Measurements from ENCODE around the gene MVB12B. TPM values are rescaled to one million over a fixed set of nuclear protein-coding genes. Genes with fewer than 3 reads are reported as not detected.
A peak's percentile ranks its signal among the peaks of the same experiment; 100 is the strongest.

The MVB12B gene
- total RNA-seq, 1 experiment from 2014 or later: 5.8 TPM

DNA sequence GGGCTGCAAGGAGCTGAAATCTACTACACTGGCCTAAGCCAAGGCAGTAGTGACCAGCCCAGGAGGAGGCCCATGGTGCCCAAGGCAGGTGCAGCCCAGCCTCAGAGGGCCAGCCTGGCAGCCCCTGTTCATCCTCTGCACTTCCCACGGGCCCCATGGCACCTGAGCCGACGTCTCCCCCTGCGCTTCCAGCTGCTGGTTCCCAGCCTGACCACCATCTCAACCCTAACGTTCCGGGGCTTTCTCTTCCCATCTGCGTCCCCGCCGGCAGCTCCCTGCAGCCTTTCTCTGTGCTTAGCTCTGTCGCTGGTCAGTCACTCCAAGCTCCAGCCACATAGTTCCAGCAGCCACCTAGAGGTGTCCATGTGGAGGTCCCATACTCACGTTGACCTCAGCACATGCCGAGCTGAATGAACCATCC, 181.6 kb downstream of the MVB12B start:
- Histone ChIP-seq H4K20me1 (ENCODE audit: control insufficient read depth, insufficient read depth, insufficient read length) (no peaks in the 10 kb centered on the region), H3K56ac (ENCODE audit: insufficient read length, low read depth, low read length) (no peak overlapping the region), H2AFZ (ENCODE audit: low read length) (no peak overlapping the region), H3K14ac (ENCODE audit: insufficient read depth, low read length) (no peak overlapping the region), H2BK12ac (ENCODE audit: insufficient read length, low read depth, low read length) (no peak overlapping the region), H3K27me3 (ENCODE audit: insufficient read depth, low read length) (no peaks in the 10 kb centered on the region), H2BK5ac (ENCODE audit: insufficient read length, low read length) (no peak overlapping the region), H3K27ac (ENCODE audit: insufficient read length, low read depth, low read length) (no peak overlapping the region), H3K4me2 (ENCODE audit: insufficient read depth, insufficient read length, low read length) (no peak overlapping the region), H3K4me1 (ENCODE audit: insufficient read depth, low read length) (no peaks in the 10 kb centered on the region), H4K91ac (ENCODE audit: insufficient read length, low read depth, low read length) (no peak overlapping the region), H3K18ac (ENCODE audit: insufficient read length, low read depth, low read length) (no peak overlapping the region), H3K23me2 (ENCODE audit: insufficient read length, low read depth, low read length, poor library complexity, severe bottlenecking) (no peaks in the 10 kb centered on the region), H3K9ac (ENCODE audit: extremely low read depth, insufficient read length, low read length) (no peak overlapping the region), H2BK120ac (ENCODE audit: low read depth, low read length, poor library complexity, severe bottlenecking) (no peak overlapping the region), H3T11ph (ENCODE audit: low read length) (no peak overlapping the region), H3K79me2 (ENCODE audit: insufficient read depth, low read length) (no peaks in the 10 kb centered on the region), H3K23ac (ENCODE audit: insufficient read length, low read depth, low read length) (no peak overlapping the region), H3K79me1 (ENCODE audit: insufficient read depth, low read depth, low read length, poor library complexity, severe bottlenecking) (no peaks in the 10 kb centered on the region), H3K4ac (ENCODE audit: low read depth, low read length) (no peak overlapping the region), H2BK20ac (ENCODE audit: low read depth, low read length, poor library complexity, severe bottlenecking) (no peak overlapping the region), H4K8ac (replicated peaks; ENCODE audit: insufficient read length, low read depth, low read length) (no peak overlapping the region), H2AK5ac (ENCODE audit: insufficient read length, low read length) (no peak overlapping the region), H4K5ac (ENCODE audit: insufficient read length, low read depth, low read length) (no peak overlapping the region), H2BK15ac (ENCODE audit: low read depth, low read length) (no peak overlapping the region), H3K9me3 (ENCODE audit: control insufficient read depth, low read depth, low read length) (no peaks in the 10 kb centered on the region)
- Mint-ChIP-seq H3K4me1 (peaks cover 2 to 13% of the 10 kb centered on the region in 2 experiments), H3K36me3 (ENCODE audit: insufficient read depth in 1 of 3, low read depth in 3 of 3) (no peaks in the 10 kb centered on the region), H3K9me3 (no peaks in the 10 kb centered on the region), H3K4me3 (no peak overlapping the region), H3K27ac (peak overlapping the region in 1 of 3 experiments; percentile 75; a peak in 1 of 7 replicates), H3K27me3 (ENCODE audit: low read depth) (peaks cover 9% of the 10 kb centered on the region)
- WGBS (ENCODE audit: extremely low coverage, insufficient read length, low lambda C conversion rate): no CpG with 5 or more reads among the region's 12 CpGs
- TF ChIP-seq, protein P1, sequence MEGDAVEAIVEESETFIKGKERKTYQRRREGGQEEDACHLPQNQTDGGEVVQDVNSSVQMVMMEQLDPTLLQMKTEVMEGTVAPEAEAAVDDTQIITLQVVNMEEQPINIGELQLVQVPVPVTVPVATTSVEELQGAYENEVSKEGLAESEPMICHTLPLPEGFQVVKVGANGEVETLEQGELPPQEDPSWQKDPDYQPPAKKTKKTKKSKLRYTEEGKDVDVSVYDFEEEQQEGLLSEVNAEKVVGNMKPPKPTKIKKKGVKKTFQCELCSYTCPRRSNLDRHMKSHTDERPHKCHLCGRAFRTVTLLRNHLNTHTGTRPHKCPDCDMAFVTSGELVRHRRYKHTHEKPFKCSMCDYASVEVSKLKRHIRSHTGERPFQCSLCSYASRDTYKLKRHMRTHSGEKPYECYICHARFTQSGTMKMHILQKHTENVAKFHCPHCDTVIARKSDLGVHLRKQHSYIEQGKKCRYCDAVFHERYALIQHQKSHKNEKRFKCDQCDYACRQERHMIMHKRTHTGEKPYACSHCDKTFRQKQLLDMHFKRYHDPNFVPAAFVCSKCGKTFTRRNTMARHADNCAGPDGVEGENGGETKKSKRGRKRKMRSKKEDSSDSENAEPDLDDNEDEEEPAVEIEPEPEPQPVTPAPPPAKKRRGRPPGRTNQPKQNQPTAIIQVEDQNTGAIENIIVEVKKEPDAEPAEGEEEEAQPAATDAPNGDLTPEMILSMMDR (conservative IDR thresholded peaks at IDR 0.05): no peak
- no peak for DNase-seq
